PC-9 (cell line): ENCODE results near the gene SPATS2L.

Source experiments
- CTCF ChIP-seq: fragments of 200-600 bp; sonication (generic); conservative IDR thresholded peaks from 2 replicates; pipeline ENCODE4 v1.6.1; 2017; ENCODE audit warnings: mixed run types, antibody characterized with exemption, mild to moderate bottlenecking, moderate library complexity
- EZH2 ChIP-seq: fragments of 200-600 bp; sonication (generic); IDR thresholded peaks from 2 replicates; pipeline ENCODE4 v1.8.0; 2017; ENCODE audit warnings: antibody characterized with exemption, low read depth

GRCh38 chr2:200396781-200397242 lies 90.3 kb downstream of the SPATS2L start:
- TF ChIP-seq CTCF, result no peak
- TF ChIP-seq EZH2, result no peak
